GM10248 (cell line): ENCODE data around the gene SLC2A4RG.

Experiments used
- CTCF ChIA-PET: fragments of 300-600 bp; sonication (Branson Sonifier 250); formaldehyde crosslinking; extraction: SDS; loops from one replicate; lab custom pipeline; 2021; ENCODE audit warnings: antibody characterized with exemption; lab: Yijun Ruan, JAX
- POLR2A ChIA-PET: fragments of 350-650 bp; sonication (Branson Sonifier 250); formaldehyde crosslinking; extraction: SDS; loops from one replicate; lab custom pipeline; 2020; ENCODE audit warnings: antibody characterized with exemption; lab: Yijun Ruan, JAX
- DNase-seq: peaks from one replicate; pipeline ENCODE4 v3.0.0; 2012; ENCODE audit errors: extremely low spot score
- CTCF ChIP-seq: IDR thresholded peaks from 2 replicates; pipeline ENCODE4 v1.5.1; 2012; ENCODE audit warnings: mild to moderate bottlenecking, low read depth; ENCODE audit errors: extremely low read depth, missing control alignments, control extremely low read depth

The SLC2A4RG gene

DNA sequence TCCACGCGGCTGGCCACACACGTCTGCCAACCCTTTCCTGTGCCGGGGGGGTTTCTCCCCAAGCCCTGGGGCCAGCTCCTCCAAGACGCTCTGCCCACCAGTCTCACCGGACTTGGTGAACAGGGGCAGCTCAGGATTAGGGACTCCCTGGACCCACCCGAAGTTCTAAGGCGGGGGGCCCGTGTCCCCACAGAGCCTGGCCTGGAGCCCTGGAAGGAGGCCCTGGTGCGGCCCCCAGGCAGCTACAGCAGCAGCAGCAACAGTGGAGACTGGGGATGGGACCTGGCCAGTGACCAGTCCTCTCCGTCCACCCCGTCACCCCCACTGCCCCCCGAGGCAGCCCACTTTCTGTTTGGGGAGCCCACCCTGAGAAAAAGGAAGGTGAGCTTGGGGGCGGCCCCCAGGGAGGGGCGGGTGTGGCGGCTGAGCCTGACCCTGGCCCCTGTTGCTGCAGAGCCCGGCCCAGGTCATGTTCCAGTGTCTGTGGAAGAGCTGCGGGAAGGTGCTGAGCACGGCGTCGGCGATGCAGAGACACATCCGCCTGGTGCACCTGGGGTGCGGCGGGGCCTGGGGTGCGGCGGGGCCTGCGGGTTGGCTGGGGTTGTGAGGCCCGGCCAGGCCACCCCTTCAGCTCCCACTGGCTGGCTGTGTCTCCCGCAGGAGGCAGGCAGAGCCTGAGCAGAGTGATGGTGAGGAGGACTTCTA, 2.3 kb downstream of the SLC2A4RG start:
- ChIA-PET CTCF (interaction anchor here (1.2 to 1.5 kb wide), 3 partner anchors 44 to 123 kb away, joined by 3 to 5 read pairs (median 3); partner anchors contain the start of gene TPD52L2), POLR2A (no interaction called here)
- DNase-seq, result peak; percentile 13
- TF ChIP-seq CTCF, result no peak

DNA sequence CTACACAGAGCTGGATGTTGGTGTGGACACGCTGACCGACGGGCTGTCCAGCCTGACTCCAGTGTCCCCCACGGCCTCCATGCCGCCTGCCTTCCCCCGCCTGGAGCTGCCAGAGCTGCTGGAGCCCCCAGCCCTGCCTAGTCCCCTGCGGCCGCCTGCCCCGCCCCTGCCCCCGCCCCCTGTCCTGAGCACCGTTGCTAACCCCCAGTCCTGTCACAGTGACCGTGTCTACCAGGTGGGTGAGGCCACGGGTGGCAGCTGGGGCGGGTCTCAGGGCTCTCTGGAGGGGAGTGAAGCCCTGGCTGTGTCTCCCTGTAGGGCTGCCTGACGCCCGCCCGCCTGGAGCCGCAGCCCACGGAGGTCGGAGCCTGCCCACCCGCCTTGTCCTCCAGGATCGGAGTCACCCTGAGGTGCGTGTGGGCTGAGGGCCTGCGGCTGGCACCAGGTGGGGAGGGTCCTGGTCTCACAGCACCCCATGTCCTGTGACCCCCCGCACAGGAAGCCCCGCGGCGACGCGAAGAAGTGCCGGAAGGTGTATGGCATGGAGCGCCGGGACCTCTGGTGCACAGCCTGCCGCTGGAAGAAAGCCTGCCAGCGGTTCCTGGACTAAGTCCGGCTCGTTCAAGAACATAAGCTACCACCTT, 2.9 kb downstream of the SLC2A4RG start:
- ChIA-PET POLR2A (no interaction called here), CTCF (interaction anchor here (1.5 kb wide), 1 partner anchor 44 kb away, joined by 3 read pairs; no protein-coding TSS in a partner anchor)
- no peak for DNase-seq
- no peak for TF ChIP-seq CTCF

DNA sequence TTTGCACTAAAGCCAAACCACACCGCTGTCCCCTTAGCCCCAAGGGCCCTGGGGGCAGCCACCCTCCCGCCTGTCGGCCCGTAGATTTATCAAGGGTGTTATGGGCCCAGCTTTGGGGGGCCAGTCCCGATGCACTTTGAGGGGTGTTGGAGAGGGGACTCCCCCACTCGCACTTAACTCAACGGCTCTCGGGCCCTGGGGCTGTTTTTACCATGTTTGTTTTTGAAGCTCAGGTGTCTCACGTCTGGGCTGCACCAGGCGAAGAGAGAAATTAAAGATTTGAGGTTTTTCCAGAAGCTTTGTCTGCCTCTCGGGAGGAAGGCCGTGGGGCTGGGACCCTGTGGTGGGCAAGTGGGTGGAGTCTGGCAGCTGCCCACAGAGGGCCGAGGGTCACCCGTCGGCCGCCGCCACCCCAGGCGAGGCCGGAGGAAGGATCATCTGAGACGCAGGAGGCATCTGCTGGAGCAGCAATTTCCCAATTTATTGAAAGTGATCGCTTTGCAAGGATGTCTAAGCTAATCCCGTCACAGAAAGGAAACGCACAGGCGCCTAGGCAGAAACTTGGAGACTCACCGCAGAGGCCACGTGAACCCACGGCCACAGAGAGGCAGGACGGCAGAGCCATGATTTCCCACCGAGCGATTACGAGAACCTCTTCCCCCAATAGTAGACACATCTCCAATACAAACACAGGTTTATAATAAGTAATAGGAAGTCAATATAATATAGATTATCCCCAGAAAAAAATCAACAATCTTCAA, 3.8 kb downstream of the SLC2A4RG start:
- ChIA-PET CTCF (interaction anchor here (1.0 to 1.5 kb wide), 4 partner anchors 36 to 206 kb away, joined by 3 to 6 read pairs (median 3); no protein-coding TSS in a partner anchor), POLR2A (no interaction called here)
- peak; percentile 8 for DNase-seq
- no peak for TF ChIP-seq CTCF

DNA sequence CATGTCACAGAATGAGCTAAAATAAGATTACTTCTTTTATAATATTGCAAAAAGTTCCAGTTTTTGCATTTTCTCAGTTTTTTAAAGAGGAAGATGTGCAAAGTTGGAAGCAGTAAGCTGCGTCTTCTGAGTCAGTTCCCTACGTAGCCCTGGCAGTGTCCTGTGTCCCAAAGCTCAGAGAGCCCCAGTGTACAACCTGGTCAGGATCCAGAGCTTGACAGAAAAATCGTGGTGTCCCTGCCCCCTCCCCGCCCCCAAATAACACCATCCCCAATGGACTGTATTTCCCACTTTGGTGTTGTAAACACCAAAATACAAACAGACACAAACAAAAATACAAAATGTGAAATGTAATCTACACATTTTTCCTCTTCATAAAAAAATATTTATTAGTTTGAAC, 4.6 kb downstream of the SLC2A4RG start:
- DNase-seq, result no peak
- TF ChIP-seq CTCF, result no peak
- POLR2A ChIA-PET, result no interaction called here
- CTCF ChIA-PET, result interaction anchor here (1.0 to 1.4 kb wide), 3 partner anchors 37 to 206 kb away, joined by 3 to 6 read pairs (median 3); no protein-coding TSS in a partner anchor

DNA sequence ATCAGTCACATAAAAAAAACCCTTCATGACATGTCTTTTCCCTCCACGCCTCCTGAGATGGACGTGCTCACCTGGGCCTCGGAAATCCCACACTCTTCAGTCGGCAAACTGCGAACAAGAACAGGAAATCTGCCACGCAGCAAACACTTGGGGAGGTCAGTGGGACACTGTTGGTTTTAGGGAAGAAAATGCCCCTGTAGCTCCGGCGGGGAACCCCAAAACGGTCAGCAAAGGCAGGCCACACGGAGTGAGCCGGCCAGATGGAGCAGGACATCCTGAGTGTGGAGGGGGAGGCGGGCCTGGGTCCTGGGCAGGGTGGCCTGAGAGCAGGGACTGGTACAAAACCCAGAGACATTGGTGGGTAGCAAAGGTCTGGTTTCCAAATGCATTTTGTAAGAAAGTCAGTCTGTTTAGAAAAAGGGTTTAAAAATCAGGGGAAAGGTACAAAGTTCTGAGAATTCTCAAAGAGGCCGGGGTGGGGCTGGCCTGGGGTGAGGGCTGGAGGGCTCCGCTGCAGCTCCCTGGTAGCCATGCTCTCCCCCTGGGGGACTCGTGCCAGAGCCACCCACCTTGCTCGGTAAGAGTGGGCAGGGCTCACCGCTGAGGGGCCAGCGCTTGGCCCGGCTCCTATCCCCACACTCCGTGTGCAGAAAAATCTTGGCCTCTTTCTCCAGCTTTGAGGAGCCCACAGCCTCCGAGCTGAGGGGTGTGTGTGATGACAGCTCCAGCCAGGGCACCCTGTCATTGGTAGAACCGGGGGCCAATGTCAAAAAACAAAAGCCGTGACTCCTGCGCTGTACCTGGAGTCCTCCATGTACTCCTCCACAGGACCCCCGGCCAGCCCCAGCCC, 5.2 kb downstream of the SLC2A4RG start:
- CTCF ChIA-PET, result interaction anchor here (0.9 to 1.4 kb wide), 5 partner anchors 38 to 207 kb away, joined by 3 to 6 read pairs (median 3); partner anchors contain the start of gene PTK6
- peak; percentile 12 for DNase-seq
- POLR2A ChIA-PET, result no interaction called here
- no peak for TF ChIP-seq CTCF
